SU-DHL-6 (cell line): ENCODE results near the gene MIEF1.
A peak's percentile ranks its signal among the peaks of the same experiment; 100 is the strongest.

ENCODE experiments used
- H2AFZ ChIP-seq: fragments of 200-600 bp; sonication (generic); 2 replicates; pipeline ENCODE4 v1.6.1; 2014; ENCODE audit warnings: low read depth, mild to moderate bottlenecking, moderate library complexity, mixed read lengths, antibody characterized with exemption, low read length; ENCODE audit not compliant: severe bottlenecking
- H3F3A ChIP-seq: fragments of 200-600 bp; shearing (Covaris generic); 2 replicates; pipeline ENCODE4 v1.6.0; 2016; ENCODE audit warnings: antibody characterized with exemption, mild to moderate bottlenecking; ENCODE audit not compliant: insufficient read depth
- H3K27ac ChIP-seq: fragments of 200-600 bp; sonication (generic); 2 replicates; pipeline ENCODE4 v1.5.1; 2016; ENCODE audit warnings: low read depth, mild to moderate bottlenecking, low read length, moderate library complexity, mixed read lengths
- H3K27me3 ChIP-seq: fragments of 200-600 bp; sonication (generic), shearing (Covaris generic); 2 replicates; pipeline ENCODE4 v1.6.0; 2014; ENCODE audit warnings: mild to moderate bottlenecking, low read length
- H3K36me3 ChIP-seq: fragments of 200-600 bp; sonication (generic); 2 replicates; pipeline ENCODE4 v1.6.1; 2014; ENCODE audit warnings: mild to moderate bottlenecking, low read length, mixed read lengths
- H3K4me2 ChIP-seq: fragments of 300-600, 200-600 bp; shearing (Covaris generic), sonication (generic); 2 replicates; pipeline ENCODE4 v1.6.0; 2014; ENCODE audit warnings: low read length, low read depth, mild to moderate bottlenecking; ENCODE audit not compliant: poor library complexity, severe bottlenecking
- H3K4me3 ChIP-seq: fragments of 200-600 bp; sonication (generic); 2 replicates; pipeline ENCODE4 v1.5.1; 2014; ENCODE audit warnings: antibody characterized with exemption, low read length, mild to moderate bottlenecking, mixed read lengths; ENCODE audit not compliant: insufficient read depth, poor library complexity, severe bottlenecking
- H3K79me2 ChIP-seq: fragments of 200-600 bp; sonication (generic); 2 replicates; pipeline ENCODE4 v1.6.1; 2014; ENCODE audit warnings: mild to moderate bottlenecking, low read length, moderate library complexity; ENCODE audit not compliant: insufficient read depth
- H3K9ac ChIP-seq: fragments of 200-600 bp; sonication (generic); 2 replicates; pipeline ENCODE4 v1.7.0; 2014; ENCODE audit warnings: mild to moderate bottlenecking, low read length
- H3K9me2 ChIP-seq: fragments of 200-600 bp; sonication (generic); replicated peaks from 2 replicates; pipeline ENCODE4 v1.6.1; 2014; ENCODE audit warnings: low read length; ENCODE audit not compliant: insufficient read depth
- H3K9me3 ChIP-seq: fragments of 200-600 bp; sonication (generic); 2 replicates; pipeline ENCODE4 v1.6.1; 2014; ENCODE audit warnings: low read length, mixed read lengths; ENCODE audit not compliant: insufficient read depth
- H4K20me1 ChIP-seq: fragments of 200-600 bp; sonication (generic); 2 replicates; pipeline ENCODE4 v1.6.1; 2014; ENCODE audit warnings: low read depth, mild to moderate bottlenecking, antibody characterized with exemption, low read length, moderate library complexity, mixed read lengths
- EZH2phosphoT487 ChIP-seq: fragments of 200-600 bp; sonication (generic), shearing (Covaris generic); conservative IDR thresholded peaks from 2 replicates; pipeline ENCODE4 v1.6.1; 2018; ENCODE audit warnings: mild to moderate bottlenecking, antibody characterized with exemption, low read length, moderate library complexity, mixed read lengths
- TF ChIP-seq, protein P1 (sequence below): fragments of 200-600 bp; sonication (generic); IDR thresholded peaks from one replicate; pipeline ENCODE4 v1.5.1; 2017; ENCODE audit warnings: antibody characterized with exemption, mild to moderate bottlenecking, low read length, moderate library complexity; ENCODE audit not compliant: insufficient read depth, poor library complexity, severe bottlenecking

MIEF1 gene

DNA sequence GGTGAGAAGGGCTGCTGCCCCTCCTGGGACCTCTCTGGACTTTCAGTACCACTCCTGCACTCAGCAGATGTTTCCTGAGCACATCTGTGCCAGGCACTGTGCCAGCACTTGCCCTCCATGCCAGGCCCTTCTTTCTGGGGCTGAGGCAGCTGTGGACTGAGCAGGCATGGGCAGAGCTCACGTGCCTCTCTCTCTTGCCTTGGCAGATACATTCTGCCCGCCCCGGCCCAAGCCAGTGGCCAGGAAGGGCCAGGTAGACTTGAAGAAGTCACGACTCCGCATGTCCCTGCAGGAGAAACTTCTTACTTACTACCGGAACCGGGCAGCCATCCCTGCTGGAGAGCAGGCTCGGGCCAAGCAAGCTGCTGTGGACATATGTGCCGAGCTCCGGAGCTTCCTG lies 9.9 kb downstream of the MIEF1 start:
- Histone ChIP-seq H3K4me3 (no peak overlapping the region), H3K9ac (no peak overlapping the region), H3K9me3 (no peaks in the 10 kb centered on the region), H3K27me3 (no peaks in the 10 kb centered on the region), H3K9me2 (no peaks in the 10 kb centered on the region), H3K27ac (no peak overlapping the region), H3K4me2 (no peak overlapping the region), H2AFZ (no peak overlapping the region), H3K36me3 (peaks cover 18% of the 10 kb centered on the region; the same call in 1 of the 2 replicates), H4K20me1 (no peaks in the 10 kb centered on the region; the same call in 1 of the 2 replicates), H3K79me2 (peaks cover 35% of the 10 kb centered on the region), H3F3A (peaks cover 5% of the 10 kb centered on the region; the same call in 1 of the 2 replicates)
- no peak for TF ChIP-seq EZH2phosphoT487
- TF ChIP-seq, protein P1, sequence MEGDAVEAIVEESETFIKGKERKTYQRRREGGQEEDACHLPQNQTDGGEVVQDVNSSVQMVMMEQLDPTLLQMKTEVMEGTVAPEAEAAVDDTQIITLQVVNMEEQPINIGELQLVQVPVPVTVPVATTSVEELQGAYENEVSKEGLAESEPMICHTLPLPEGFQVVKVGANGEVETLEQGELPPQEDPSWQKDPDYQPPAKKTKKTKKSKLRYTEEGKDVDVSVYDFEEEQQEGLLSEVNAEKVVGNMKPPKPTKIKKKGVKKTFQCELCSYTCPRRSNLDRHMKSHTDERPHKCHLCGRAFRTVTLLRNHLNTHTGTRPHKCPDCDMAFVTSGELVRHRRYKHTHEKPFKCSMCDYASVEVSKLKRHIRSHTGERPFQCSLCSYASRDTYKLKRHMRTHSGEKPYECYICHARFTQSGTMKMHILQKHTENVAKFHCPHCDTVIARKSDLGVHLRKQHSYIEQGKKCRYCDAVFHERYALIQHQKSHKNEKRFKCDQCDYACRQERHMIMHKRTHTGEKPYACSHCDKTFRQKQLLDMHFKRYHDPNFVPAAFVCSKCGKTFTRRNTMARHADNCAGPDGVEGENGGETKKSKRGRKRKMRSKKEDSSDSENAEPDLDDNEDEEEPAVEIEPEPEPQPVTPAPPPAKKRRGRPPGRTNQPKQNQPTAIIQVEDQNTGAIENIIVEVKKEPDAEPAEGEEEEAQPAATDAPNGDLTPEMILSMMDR: no peak

DNA sequence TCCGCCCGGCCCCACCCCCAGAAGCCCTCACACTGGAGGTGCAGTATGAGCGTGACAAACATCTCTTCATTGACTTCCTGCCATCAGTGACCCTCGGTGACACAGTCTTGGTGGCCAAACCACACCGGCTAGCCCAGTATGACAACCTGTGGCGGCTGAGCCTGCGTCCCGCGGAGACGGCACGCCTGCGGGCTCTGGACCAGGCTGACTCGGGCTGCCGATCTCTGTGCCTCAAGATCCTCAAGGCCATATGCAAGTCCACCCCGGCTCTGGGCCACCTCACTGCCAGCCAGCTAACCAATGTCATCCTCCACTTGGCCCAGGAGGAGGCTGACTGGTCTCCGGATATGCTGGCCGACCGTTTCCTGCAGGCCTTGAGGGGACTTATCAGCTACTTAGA lies 11.7 kb downstream of the MIEF1 start:
- Histone ChIP-seq H2AFZ (no peak overlapping the region), H3K9ac (no peak overlapping the region), H3K4me3 (no peak overlapping the region), H3K27ac (no peak overlapping the region), H3K79me2 (peaks cover 28% of the 10 kb centered on the region), H3K27me3 (no peaks in the 10 kb centered on the region), H4K20me1 (no peaks in the 10 kb centered on the region; the same call in 1 of the 2 replicates), H3F3A (peaks cover 22% of the 10 kb centered on the region), H3K4me2 (no peak overlapping the region), H3K9me2 (no peaks in the 10 kb centered on the region), H3K36me3 (peaks cover 13% of the 10 kb centered on the region; the same call in 1 of the 2 replicates), H3K9me3 (no peaks in the 10 kb centered on the region)
- TF ChIP-seq, protein P1: no peak
- no peak for TF ChIP-seq EZH2phosphoT487

GRCh38 chr22:39514373-39514973 lies 12.4 kb downstream of the MIEF1 start:
- peaks cover 13% of the 10 kb centered on the region; the same call in 1 of the 2 replicates for H3K36me3 ChIP-seq
- peaks cover 24% of the 10 kb centered on the region for H3F3A ChIP-seq
- no peaks in the 10 kb centered on the region for H3K9me2 ChIP-seq
- H2AFZ ChIP-seq: no peak overlapping the region
- no peak overlapping the region for H3K9ac ChIP-seq
- H3K4me3 ChIP-seq: no peak overlapping the region
- no peak overlapping the region for H3K27ac ChIP-seq
- no peaks in the 10 kb centered on the region for H3K27me3 ChIP-seq
- no peaks in the 10 kb centered on the region; the same call in 1 of the 2 replicates for H4K20me1 ChIP-seq
- peaks cover 28% of the 10 kb centered on the region for H3K79me2 ChIP-seq
- no peak for TF ChIP-seq EZH2phosphoT487
- TF ChIP-seq, protein P1: peak; percentile 72
- H3K4me2 ChIP-seq: no peak overlapping the region
- no peaks in the 10 kb centered on the region for H3K9me3 ChIP-seq
